ENCODE results near the gene LOXHD1.

LOXHD1 gene

GRCh38 chr18:46482831-46483230 lies 174.2 kb downstream of the LOXHD1 start:
- no peaks in the 10 kb centered on the region for H3K4me1 ChIP-seq (ENCODE audit: insufficient read depth, low read length)

GRCh38 chr18:46481847-46482245 lies 175.2 kb downstream of the LOXHD1 start:
- DNase-seq (no peak), ATAC-seq (ENCODE audit: insufficient read depth, low read depth) (no peak)
- no peaks in the 10 kb centered on the region for H4K20me1 ChIP-seq (ENCODE audit: insufficient read depth, low read length)
- no peaks in the 10 kb centered on the region for H3K9me3 ChIP-seq (ENCODE audit: insufficient read depth, low read length, severe bottlenecking)
- no peaks in the 10 kb centered on the region for H3K27me3 ChIP-seq (ENCODE audit: insufficient read depth, low read length, poor library complexity)
- H3K4me2 ChIP-seq (ENCODE audit: insufficient read depth, low read length) = no peak overlapping the region
- TF ChIP-seq EZH2 (IDR thresholded peaks at IDR 0.05; ENCODE audit: borderline replicate concordance, low read depth, low read length, severe bottlenecking) (no peak), CTCF (IDR thresholded peaks at IDR 0.05; ENCODE audit: borderline replicate concordance, extremely low read depth, low read length, poor library complexity, severe bottlenecking) (no peak)
- H3K27ac ChIP-seq (ENCODE audit: low read length) = no peak overlapping the region
- no peaks in the 10 kb centered on the region for H3K79me2 ChIP-seq (ENCODE audit: insufficient read depth, low read length)
- H2AFZ ChIP-seq (ENCODE audit: low read depth, low read length) = no peak overlapping the region
- H3K36me3 ChIP-seq (ENCODE audit: insufficient read depth, low read length) = no peaks in the 10 kb centered on the region
- no peaks in the 10 kb centered on the region for H3K4me1 ChIP-seq (ENCODE audit: insufficient read depth, low read length)
- H3K4me3 ChIP-seq (ENCODE audit: low read depth in 1 of 2, low read length in 2 of 2) = no peak overlapping the region
- H3K9ac ChIP-seq (ENCODE audit: low read depth, low read length) = no peak overlapping the region

More at GRCh38 chr18:46482831-46483230, 174.2 kb downstream of the LOXHD1 start:
- ATAC-seq (ENCODE audit: insufficient read depth, low read depth) (no peak), DNase-seq (no peak)
- Histone ChIP-seq H3K27me3 (ENCODE audit: insufficient read depth, low read length, poor library complexity) (peaks cover under 1% of the 10 kb centered on the region), H2AFZ (ENCODE audit: low read depth, low read length) (no peak overlapping the region), H3K36me3 (ENCODE audit: insufficient read depth, low read length) (no peaks in the 10 kb centered on the region), H3K27ac (ENCODE audit: low read length) (no peak overlapping the region), H3K79me2 (ENCODE audit: insufficient read depth, low read length) (no peaks in the 10 kb centered on the region), H3K4me2 (ENCODE audit: insufficient read depth, low read length) (no peak overlapping the region), H3K9me3 (ENCODE audit: insufficient read depth, low read length, severe bottlenecking) (no peaks in the 10 kb centered on the region), H3K9ac (ENCODE audit: low read depth, low read length) (no peak overlapping the region), H3K4me3 (ENCODE audit: low read depth in 1 of 2, low read length in 2 of 2) (no peak overlapping the region), H4K20me1 (ENCODE audit: insufficient read depth, low read length) (no peaks in the 10 kb centered on the region)
- no peak for TF ChIP-seq EZH2 (IDR thresholded peaks at IDR 0.05; ENCODE audit: borderline replicate concordance, low read depth, low read length, severe bottlenecking)
- TF ChIP-seq CTCF (IDR thresholded peaks at IDR 0.05; ENCODE audit: borderline replicate concordance, extremely low read depth, low read length, poor library complexity, severe bottlenecking) = no peak

- TF ChIP-seq EZH2 (IDR thresholded peaks at IDR 0.05; ENCODE audit: borderline replicate concordance, low read depth, low read length, severe bottlenecking) (no peak), CTCF (IDR thresholded peaks at IDR 0.05; ENCODE audit: borderline replicate concordance, extremely low read depth, low read length, poor library complexity, severe bottlenecking) (peak; percentile 84)
- Histone ChIP-seq H3K36me3 (ENCODE audit: insufficient read depth, low read length) (no peaks in the 10 kb centered on the region), H2AFZ (ENCODE audit: low read depth, low read length) (no peak overlapping the region), H3K9me3 (ENCODE audit: insufficient read depth, low read length, severe bottlenecking) (no peaks in the 10 kb centered on the region), H3K4me3 (ENCODE audit: low read depth in 1 of 2, low read length in 2 of 2) (no peak overlapping the region), H3K9ac (ENCODE audit: low read depth, low read length) (no peak overlapping the region), H3K79me2 (ENCODE audit: insufficient read depth, low read length) (no peaks in the 10 kb centered on the region), H4K20me1 (ENCODE audit: insufficient read depth, low read length) (no peaks in the 10 kb centered on the region), H3K27ac (ENCODE audit: low read length) (no peak overlapping the region), H3K4me1 (ENCODE audit: insufficient read depth, low read length) (no peaks in the 10 kb centered on the region), H3K27me3 (ENCODE audit: insufficient read depth, low read length, poor library complexity) (no peaks in the 10 kb centered on the region), H3K4me2 (ENCODE audit: insufficient read depth, low read length) (no peak overlapping the region)
- DNase-seq (peak; percentile 70), ATAC-seq (ENCODE audit: insufficient read depth, low read depth) (peak; percentile 91)
Measured at GRCh38 chr18:46481048-46481846, 175.8 kb downstream of the LOXHD1 start.
